Neural crest cell (in vitro differentiated cells): ENCODE data around the gene PLA2G6. TPM values are rescaled to one million over a fixed set of nuclear protein-coding genes. Genes with fewer than 3 reads are reported as not detected.

Experiments used
- DNase-seq: peaks from one replicate; pipeline ENCODE4 v3.0.0; 2021; ENCODE audit warnings: low read depth, mixed read lengths, low spot score
- H3K27ac Mint-ChIP-seq: one replicate; pipeline ENCODE4 v1.8.0; 2021; ENCODE audit warnings: mild to moderate bottlenecking, mixed read lengths; ENCODE audit not compliant: unreplicated experiment
- H3K27me3 Mint-ChIP-seq: 2 replicates; pipeline ENCODE4 v1.8.0; 2021; ENCODE audit warnings: low read depth, mild to moderate bottlenecking, mixed read lengths
- H3K36me3 Mint-ChIP-seq: 2 replicates; pipeline ENCODE4 v1.8.0; 2021; ENCODE audit warnings: low read depth, mild to moderate bottlenecking, mixed read lengths
- H3K4me1 Mint-ChIP-seq: 2 replicates; pipeline ENCODE4 v1.8.0; 2021; ENCODE audit warnings: mixed read lengths
- H3K4me3 Mint-ChIP-seq: one replicate; pipeline ENCODE4 v1.8.0; 2021; ENCODE audit warnings: mild to moderate bottlenecking, mixed read lengths
- H3K9me3 Mint-ChIP-seq: 2 replicates; pipeline ENCODE4 v1.8.0; 2021; ENCODE audit warnings: mixed read lengths
- total RNA-seq: library from RNA; stranded (reverse); gene quantifications from 2 replicates; pipeline ENCODE4 v1.2.1, GENCODE V29; 2021
- TF ChIP-seq, protein P1 (sequence below): fragments of 200-600 bp; sonication (generic); conservative IDR thresholded peaks from 2 replicates; pipeline ENCODE4 v1.5.0; 2021; ENCODE audit warnings: antibody characterized with exemption, mild to moderate bottlenecking

Gene PLA2G6
- total RNA-seq, 1 donor from 2014 or later = 11.0 TPM

DNA sequence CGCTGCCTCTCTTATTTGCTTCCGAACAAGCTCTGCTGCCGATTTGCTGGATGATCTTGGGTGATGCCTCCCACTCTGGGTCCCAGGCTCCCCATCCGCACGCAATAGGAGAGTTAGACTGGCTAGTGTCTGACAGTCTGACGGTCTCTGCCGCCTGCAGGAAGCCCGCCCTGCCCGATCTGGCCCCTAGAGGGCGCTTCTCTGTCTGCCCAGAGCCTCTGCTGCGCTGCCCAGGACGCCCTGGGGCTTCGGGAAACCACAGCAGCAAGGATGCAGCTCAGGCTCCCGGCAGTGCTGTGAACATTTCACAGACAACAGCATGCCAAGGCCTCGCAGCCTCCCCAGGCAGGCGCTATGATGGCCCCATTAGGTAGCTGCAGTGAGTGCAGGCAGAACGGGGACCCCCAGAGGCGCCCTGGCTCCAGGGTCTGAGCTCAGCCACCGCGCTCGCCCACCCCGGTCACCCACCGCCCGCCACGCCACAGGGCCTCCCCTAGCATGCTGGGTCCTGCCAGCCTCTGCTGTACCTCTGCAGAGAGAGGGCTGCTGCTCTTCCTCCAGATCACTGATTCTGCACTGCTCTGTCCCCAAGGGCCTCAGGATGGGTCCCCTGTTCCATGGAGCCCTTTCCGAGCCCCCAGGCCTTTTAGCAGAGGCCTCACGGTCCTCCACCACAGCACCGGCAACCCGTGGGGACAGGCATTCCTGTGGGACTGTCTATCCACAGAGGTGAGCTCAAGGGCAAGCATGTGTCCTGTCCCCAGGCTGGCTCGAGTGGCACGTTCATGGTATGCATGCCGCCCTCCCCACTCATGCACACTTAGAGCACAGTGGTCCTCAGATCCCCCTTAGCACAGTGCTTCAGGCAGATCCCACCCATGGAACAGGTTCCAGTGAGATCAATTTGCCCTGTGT, 66.9 kb downstream of the PLA2G6 start:
- Mint-ChIP-seq H3K27ac (no peak overlapping the region), H3K4me3 (peak overlapping the region; percentile 70), H3K4me1 (peaks cover 12% of the 10 kb centered on the region), H3K9me3 (no peaks in the 10 kb centered on the region), H3K27me3 (peaks cover 2% of the 10 kb centered on the region), H3K36me3 (no peaks in the 10 kb centered on the region)
- peak; percentile 97 for DNase-seq
- TF ChIP-seq, protein P1, sequence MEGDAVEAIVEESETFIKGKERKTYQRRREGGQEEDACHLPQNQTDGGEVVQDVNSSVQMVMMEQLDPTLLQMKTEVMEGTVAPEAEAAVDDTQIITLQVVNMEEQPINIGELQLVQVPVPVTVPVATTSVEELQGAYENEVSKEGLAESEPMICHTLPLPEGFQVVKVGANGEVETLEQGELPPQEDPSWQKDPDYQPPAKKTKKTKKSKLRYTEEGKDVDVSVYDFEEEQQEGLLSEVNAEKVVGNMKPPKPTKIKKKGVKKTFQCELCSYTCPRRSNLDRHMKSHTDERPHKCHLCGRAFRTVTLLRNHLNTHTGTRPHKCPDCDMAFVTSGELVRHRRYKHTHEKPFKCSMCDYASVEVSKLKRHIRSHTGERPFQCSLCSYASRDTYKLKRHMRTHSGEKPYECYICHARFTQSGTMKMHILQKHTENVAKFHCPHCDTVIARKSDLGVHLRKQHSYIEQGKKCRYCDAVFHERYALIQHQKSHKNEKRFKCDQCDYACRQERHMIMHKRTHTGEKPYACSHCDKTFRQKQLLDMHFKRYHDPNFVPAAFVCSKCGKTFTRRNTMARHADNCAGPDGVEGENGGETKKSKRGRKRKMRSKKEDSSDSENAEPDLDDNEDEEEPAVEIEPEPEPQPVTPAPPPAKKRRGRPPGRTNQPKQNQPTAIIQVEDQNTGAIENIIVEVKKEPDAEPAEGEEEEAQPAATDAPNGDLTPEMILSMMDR = peak; percentile 95

DNA sequence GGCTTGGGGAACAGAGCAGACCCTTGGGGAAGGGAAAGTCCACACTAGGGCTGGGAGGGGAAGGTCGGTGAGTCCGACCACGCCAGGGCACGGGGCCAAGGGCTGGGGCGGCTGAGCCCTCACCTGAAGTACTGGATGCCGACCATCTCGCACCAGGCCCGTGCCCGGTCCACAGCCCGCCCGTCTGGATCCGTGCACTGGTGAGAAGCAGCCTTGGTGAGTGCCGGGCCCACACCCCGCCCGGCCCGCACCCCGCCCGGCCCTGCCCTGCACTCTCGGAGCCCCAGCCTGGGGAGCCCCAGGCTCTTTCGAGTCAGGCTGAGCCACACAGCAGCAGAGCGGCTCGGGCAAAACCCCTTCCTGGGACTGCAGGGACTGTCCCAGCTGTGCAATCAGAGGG, 69.2 kb downstream of the PLA2G6 start:
- H3K27ac Mint-ChIP-seq = no peak overlapping the region
- H3K4me3 Mint-ChIP-seq = no peak overlapping the region
- peaks cover 18% of the 10 kb centered on the region for H3K4me1 Mint-ChIP-seq
- H3K9me3 Mint-ChIP-seq = no peaks in the 10 kb centered on the region
- peaks cover 6% of the 10 kb centered on the region for H3K27me3 Mint-ChIP-seq
- H3K36me3 Mint-ChIP-seq = no peaks in the 10 kb centered on the region
- no peak for DNase-seq
- TF ChIP-seq, protein P1 = no peak

DNA sequence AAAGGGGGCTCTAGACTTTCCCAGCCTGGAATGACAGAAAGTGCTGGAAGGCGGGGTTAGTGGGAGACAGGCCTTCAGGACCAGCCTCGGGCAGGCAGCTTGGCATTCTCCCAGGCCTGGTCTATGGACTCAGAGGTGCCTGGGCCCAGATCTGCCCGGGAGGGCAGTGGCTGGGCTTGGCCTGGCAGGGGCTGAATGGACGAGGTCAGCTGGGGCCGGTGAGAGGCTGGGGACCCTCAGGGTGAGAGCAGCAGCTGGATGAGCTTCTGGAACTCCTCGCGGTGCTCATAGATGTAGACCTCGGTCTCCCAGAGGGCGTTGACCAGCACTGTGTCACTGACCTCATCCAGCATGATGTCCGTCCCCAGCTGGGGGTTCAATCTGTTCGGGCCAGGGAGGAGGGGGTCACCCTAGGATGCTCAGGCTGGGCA, 69.7 kb downstream of the PLA2G6 start:
- H3K4me1 Mint-ChIP-seq = peaks cover 18% of the 10 kb centered on the region
- no peak overlapping the region for H3K4me3 Mint-ChIP-seq
- H3K9me3 Mint-ChIP-seq = no peaks in the 10 kb centered on the region
- no peaks in the 10 kb centered on the region for H3K36me3 Mint-ChIP-seq
- H3K27me3 Mint-ChIP-seq = peaks cover 6% of the 10 kb centered on the region
- peak overlapping the region; percentile 43 for H3K27ac Mint-ChIP-seq
- no peak for DNase-seq
- TF ChIP-seq, protein P1 = no peak

DNA sequence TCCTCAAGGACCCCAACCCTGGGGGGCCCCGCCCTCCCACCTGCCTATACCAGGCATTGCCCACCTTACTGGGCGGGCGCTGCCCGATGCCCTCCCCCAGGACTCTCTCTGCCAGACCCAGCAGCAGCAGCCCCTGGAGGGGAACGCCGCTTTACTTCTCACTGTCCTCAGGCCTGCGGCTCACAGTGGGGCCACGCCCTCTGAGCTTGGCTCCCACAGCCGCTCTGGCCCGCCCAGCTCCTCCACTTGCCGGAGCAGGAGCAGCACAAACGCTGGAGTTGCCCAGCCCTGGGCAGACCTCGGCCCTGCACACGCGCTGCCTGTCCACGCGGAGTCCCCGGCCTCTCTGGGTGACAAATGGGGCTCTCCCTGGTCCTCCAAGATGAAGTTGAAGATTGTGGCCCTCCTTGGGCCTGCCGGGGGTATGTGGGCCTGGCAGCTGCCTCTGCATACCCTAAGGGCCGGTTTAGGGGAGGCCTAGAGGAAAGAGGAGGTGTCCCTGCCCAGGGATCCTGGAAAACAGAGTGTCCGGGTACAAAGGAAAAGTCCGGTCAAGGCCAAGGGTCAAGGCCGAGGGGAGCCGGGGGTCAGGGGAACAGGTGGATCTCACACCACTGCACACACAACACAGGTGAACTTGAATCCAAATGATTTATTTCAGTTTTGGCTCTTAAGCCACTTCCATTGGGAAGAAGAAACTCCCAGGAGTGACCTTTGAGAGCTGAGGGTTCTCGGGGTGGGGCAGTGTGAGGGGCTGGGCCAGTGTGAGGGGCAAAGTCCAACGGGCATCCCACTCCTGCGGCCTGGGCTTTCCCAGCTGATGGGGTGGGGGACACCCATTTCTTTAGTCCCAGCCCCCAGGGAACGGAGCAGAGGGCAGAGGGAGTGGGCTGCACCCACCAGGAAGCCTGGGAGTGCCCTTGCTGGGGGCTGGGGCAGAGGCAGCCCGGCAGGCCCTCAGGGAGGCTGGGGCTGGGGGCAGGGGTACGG, 70.5 kb downstream of the PLA2G6 start:
- H3K4me3 Mint-ChIP-seq = no peak overlapping the region
- DNase-seq = no peak
- no peak overlapping the region for H3K27ac Mint-ChIP-seq
- peaks cover 18% of the 10 kb centered on the region for H3K4me1 Mint-ChIP-seq
- H3K27me3 Mint-ChIP-seq = peaks cover 6% of the 10 kb centered on the region
- TF ChIP-seq, protein P1 = no peak
- no peaks in the 10 kb centered on the region for H3K36me3 Mint-ChIP-seq
- no peaks in the 10 kb centered on the region for H3K9me3 Mint-ChIP-seq
